K562 (cell line): Measurements from ENCODE around the gene LHPP. TPM values are rescaled to one million over a fixed set of nuclear protein-coding genes. Genes with fewer than 3 reads are reported as not detected.

ENCODE experiments used
- ATAC-seq: fragments of 200-7000 bp; cut with Tn5 transposase; 3 replicates; pipeline ENCODE4 v1.9.1; 2020; ENCODE audit warnings: moderate library complexity
- BruUV-seq: library from RNA; stranded (reverse); fragments of 400-500 nt; replicated peaks from 2 replicates; lab custom pipeline; 2021; lab: Mats Ljungman, UMichigan
- CTCF ChIA-PET: fragments of 300-600 bp; formaldehyde crosslinking; extraction: SDS; loops from one replicate; lab custom pipeline; 2021; ENCODE audit warnings: low intra/inter-chr PET ratio; lab: Yijun Ruan, JAX
- POLR2A ChIA-PET: fragments of 300-600, 350-650 bp; sonication (Branson Sonifier 250); formaldehyde crosslinking; extraction: SDS; loops from one replicate; lab custom pipeline; 2021; ENCODE audit warnings: antibody characterized with exemption, inconsistent platforms; lab: Yijun Ruan, JAX
- DNase-seq, 4 experiments: peaks; one replicate each; pipeline versions ENCODE4 v3.0.0 to v3.0.0-alpha.2; 2011 to 2018; ENCODE audit warnings: low spot score in 3 of 4, mixed read lengths in 3 of 4; ENCODE audit errors: extremely low read depth in 1 of 4
- FAIRE-seq: peaks from 2 replicates; lab custom pipeline; 2011; peaks lifted over from hg19 to GRCh38; lab: Jason Lieb, UNC
- H2AFZ ChIP-seq: 2 replicates; pipeline ENCODE4 v1.6.0; 2011; ENCODE audit warnings: low read depth, low read length, control low read depth, inconsistent platforms
- H3K27ac ChIP-seq: fragments of 200-600 bp; 3 replicates; pipeline ENCODE4 v1.8.0; 2011; ENCODE audit warnings: low read depth, mild to moderate bottlenecking, control low read depth, inconsistent platforms, low read length, moderate library complexity, mixed read lengths; ENCODE audit errors: extremely low read depth
- H3K27me3 ChIP-seq, 2 experiments: fragments of 300-600 bp in 1 of 2; 2 replicates in 1 of 2; 3 replicates in 1 of 2; pipeline versions ENCODE4 v1.6.0 to v1.8.0; 2011; ENCODE audit warnings: inconsistent platforms in 2 of 2, low read length in 2 of 2, mild to moderate bottlenecking in 1 of 2, mixed read lengths in 1 of 2, moderate library complexity in 1 of 2; ENCODE audit not compliant: control insufficient read depth in 2 of 2, insufficient read depth in 2 of 2
- H3K36me3 ChIP-seq: fragments of 300-600 bp; 3 replicates; pipeline ENCODE4 v1.8.0; 2011; ENCODE audit warnings: mild to moderate bottlenecking, low read length, inconsistent platforms; ENCODE audit not compliant: control insufficient read depth, insufficient read depth
- H3K4me1 ChIP-seq, 2 experiments: fragments of 200-600 bp in 1 of 2; replicated peaks in 1 of 2; 2 replicates in 1 of 2; 3 replicates in 1 of 2; pipeline versions ENCODE4 v1.5.1 to v1.8.0; 2011; ENCODE audit warnings: inconsistent platforms in 2 of 2, low read length in 2 of 2, mild to moderate bottlenecking in 1 of 2, mixed read lengths in 1 of 2, moderate library complexity in 1 of 2; ENCODE audit not compliant: control insufficient read depth in 2 of 2, insufficient read depth in 2 of 2
- H3K4me2 ChIP-seq: 2 replicates; pipeline ENCODE4 v1.6.1; 2011; ENCODE audit warnings: low read length, control low read depth, inconsistent platforms, mixed read lengths; ENCODE audit not compliant: insufficient read depth
- H3K4me3 ChIP-seq: fragments of 200-600 bp; sonication (generic), shearing (Covaris generic); 2 replicates; pipeline ENCODE4 v1.5.1; 2016; ENCODE audit warnings: control low read depth, inconsistent platforms
- H3K79me2 ChIP-seq: fragments of 200-600 bp; 3 replicates; pipeline ENCODE4 v1.8.0; 2011; ENCODE audit warnings: low read length, inconsistent platforms; ENCODE audit not compliant: control insufficient read depth, insufficient read depth
- H3K9ac ChIP-seq, 2 experiments: 2 replicates each; pipeline versions ENCODE4 v1.6.0 to v1.6.1; 2011; ENCODE audit warnings: low read depth in 2 of 2, low read length in 2 of 2, control low read depth in 1 of 2, inconsistent platforms in 1 of 2, mild to moderate bottlenecking in 1 of 2, mixed read lengths in 1 of 2; ENCODE audit not compliant: insufficient read depth in 1 of 2
- H3K9me1 ChIP-seq: one replicate; pipeline ENCODE4 v1.6.0; 2011; ENCODE audit warnings: inconsistent platforms, mild to moderate bottlenecking, low read length, moderate library complexity; ENCODE audit not compliant: control insufficient read depth, insufficient read depth
- H3K9me3 ChIP-seq: replicated peaks from 2 replicates; pipeline ENCODE4 v1.5.1; 2011; ENCODE audit warnings: low read depth, low read length, inconsistent platforms; ENCODE audit not compliant: control insufficient read depth, insufficient read depth
- H4K20me1 ChIP-seq: replicated peaks from 2 replicates; pipeline ENCODE4 v1.6.1; 2011; ENCODE audit warnings: low read length, inconsistent platforms, mixed read lengths; ENCODE audit not compliant: control insufficient read depth, insufficient read depth
- BHLHE40 ChIP-seq: IDR thresholded peaks from 2 replicates; pipeline ENCODE4 v1.6.1; 2011; ENCODE audit warnings: low read length, improper control_type of control experiment
- CBX2 ChIP-seq: fragments of 200-600 bp; sonication (generic); IDR thresholded peaks from one replicate; pipeline ENCODE4 v1.6.1; 2012; ENCODE audit warnings: mild to moderate bottlenecking, low read length, inconsistent platforms; ENCODE audit not compliant: insufficient read depth, poor library complexity, severe bottlenecking
- FIP1L1 ChIP-seq: fragments of 200-400 bp; formaldehyde crosslinking; IDR thresholded peaks from 2 replicates; pipeline ENCODE4 v1.6.1; 2018; ENCODE audit warnings: mild to moderate bottlenecking, low read depth, low read length; ENCODE audit not compliant: poor library complexity, severe bottlenecking
- FOXP1 ChIP-seq: sonication (generic); formaldehyde crosslinking; IDR thresholded peaks from 2 replicates; pipeline ENCODE4 v1.8.0; 2022; ENCODE audit warnings: mild to moderate bottlenecking, missing genetic modification reagents
- MNT ChIP-seq, 2 experiments: fragments of 450-650 bp; conservative IDR thresholded peaks; 2 replicates each; pipeline ENCODE4 v1.6.1; 2017; ENCODE audit warnings: mild to moderate bottlenecking in 2 of 2, moderate library complexity in 2 of 2
- PRMT5 ChIP-seq: sonication (generic); formaldehyde crosslinking; IDR thresholded peaks from 2 replicates; pipeline ENCODE4 v1.5.0; 2020; ENCODE audit warnings: missing genetic modification reagents
- ZNF586 ChIP-seq: fragments of 450-650 bp; formaldehyde crosslinking; conservative IDR thresholded peaks from 2 replicates; pipeline ENCODE4 v1.4.0; 2020; ENCODE audit warnings: mild to moderate bottlenecking, moderate library complexity
- WGBS: fragments of 100-300 bp; shearing (Covaris generic); methylation state at CpG from one replicate; pipeline ENCODE4 v1.1.6; 2016; ENCODE audit warnings: low coverage, mixed read lengths; ENCODE audit not compliant: insufficient coverage; ENCODE audit errors: missing lambda C conversion rate; 5-methylcytosine and 5-hydroxymethylcytosine counted together
- in situ Hi-C: fragments of 300-500 bp; cut with MboI; formaldehyde crosslinking; loops from 4 replicates; pipeline ENCODE4 v1.15.0; 2018; ENCODE audit warnings: inconsistent platforms, mixed read lengths
- intact Hi-C: fragments of 100-400 bp; cut with micrococcal nuclease; formaldehyde crosslinking; loops from 2 replicates; pipeline ENCODE4 v1.14.2; 2022
- polyA plus RNA-seq, 8 experiments: library from polyadenylated mRNA; depleted of rRNA in 4 of 8; stranded (reverse) in 5 of 8; unstranded in 3 of 8; fragments of >200 nt; fragmentation: Nextera tagmentation in 2 of 8; fragmentation: Illumina TruSeq in 1 of 8; extraction: Ambion mirVana in 2 of 8; extraction: Trizol in 1 of 8; gene quantifications; 2 replicates each; pipeline versions ENCODE4 v1.2.1 to v1.2.3, GENCODE V29; 2011 to 2014; ENCODE audit warnings: inconsistent platforms in 1 of 8, missing spikeins in 1 of 8
- total RNA-seq, 7 experiments: library from RNA; depleted of rRNA in 6 of 7; stranded (reverse); fragments of >200 nt in 6 of 7; fragmentation: Illumina TruSeq in 2 of 7; extraction: Trizol in 2 of 7; gene quantifications; 2 replicates each; pipeline versions ENCODE4 v1.2.1 to v1.2.3, GENCODE V29; 2011 to 2021; ENCODE audit warnings: low replicate concordance in 1 of 7
- TF ChIP-seq, protein P1 (sequence below), 2 experiments: IDR thresholded peaks; 2 replicates each; pipeline ENCODE4 v1.6.1; 2011; ENCODE audit warnings: borderline replicate concordance in 1 of 2, control low read depth in 1 of 2, low read depth in 1 of 2, low read length in 1 of 2, mild to moderate bottlenecking in 1 of 2, mixed read lengths in 1 of 2, moderate library complexity in 1 of 2; ENCODE audit not compliant: insufficient read depth in 1 of 2, insufficient read length in 1 of 2, poor library complexity in 1 of 2, severe bottlenecking in 1 of 2; ENCODE audit errors: extremely low read depth in 1 of 2
- TF ChIP-seq, protein P2 (sequence below): sonication (generic); formaldehyde crosslinking; IDR thresholded peaks from 2 replicates; pipeline ENCODE4 v1.4.0; 2020; ENCODE audit warnings: mild to moderate bottlenecking, missing genetic modification reagents
- TF ChIP-seq, protein P3 (sequence below): fragments of 450-650 bp; IDR thresholded peaks from 2 replicates; pipeline ENCODE4 v1.6.1; 2014; ENCODE audit warnings: low read depth, mild to moderate bottlenecking, moderate library complexity, borderline replicate concordance
- TF ChIP-seq, protein P4 (sequence below): fragments of 450-650 bp; IDR thresholded peaks from 2 replicates; pipeline ENCODE4 v1.6.1; 2016; ENCODE audit warnings: antibody characterized with exemption

The LHPP gene
- total and polyA plus RNA-seq, 9 of the 15 experiments (the other 6 are each of a cell fraction or from before 2014, with no cell fraction given), result 0.34 to 7.4 (median 3.0) TPM

- BruUV-seq, result no TSS peak
- H3K4me1 ChIP-seq, result peaks cover 13 to 60% of the 10 kb centered on the region in 2 experiments; a peak in 4 of 5 replicates
- no peaks in the 10 kb centered on the region for H3K27me3 ChIP-seq
- peak overlapping the region; percentile 62; the same call in 1 of the 2 replicates for H3K4me2 ChIP-seq
- intact Hi-C loops (loop anchor here (1.0 kb wide), 1 partner anchor 43 kb away; no protein-coding TSS in a partner anchor), in situ Hi-C loops (no loop called here)
- H3K9ac ChIP-seq, result peak overlapping the region; percentile 21 to 76; a peak in 3 of 4 replicates
- CTCF ChIA-PET, result no interaction called here
- 0 out of 3 replicates have a peak, but pooled peaks cover 3% of the 10 kb centered on the region for H3K79me2 ChIP-seq
- no peaks in the 10 kb centered on the region for H3K36me3 ChIP-seq
- DNase-seq, result peak in 3 of 4 experiments; percentile 23 to 58 (median 58)
- 58% methylated on average over 8 of the region's 9 CpGs for WGBS
- ATAC-seq, result peak; percentile 31
- H2AFZ ChIP-seq, result no peak overlapping the region; the same call in 1 of the 2 replicates
- no peak for FAIRE-seq
- peaks cover 5% of the 10 kb centered on the region; the same call in 1 of the 2 replicates for H4K20me1 ChIP-seq
- H3K27ac ChIP-seq, result peak overlapping the region; percentile 24
- POLR2A ChIA-PET, result interaction anchor here (0.7 kb wide), 1 partner anchor 13 kb away, joined by 3 read pairs; no protein-coding TSS in a partner anchor
- H3K9me1 ChIP-seq, result peaks cover 4% of the 10 kb centered on the region
- no peak overlapping the region for H3K4me3 ChIP-seq
- no peaks in the 10 kb centered on the region for H3K9me3 ChIP-seq
- 0 out of 4 replicates have a peak, but pooled peaks of 1 of the 2 experiments have one; percentile 8 for TF ChIP-seq MNT (conservative IDR thresholded peaks at IDR 0.05)
- TF ChIP-seq CBX2, result no peak
- TF ChIP-seq, protein P1, sequence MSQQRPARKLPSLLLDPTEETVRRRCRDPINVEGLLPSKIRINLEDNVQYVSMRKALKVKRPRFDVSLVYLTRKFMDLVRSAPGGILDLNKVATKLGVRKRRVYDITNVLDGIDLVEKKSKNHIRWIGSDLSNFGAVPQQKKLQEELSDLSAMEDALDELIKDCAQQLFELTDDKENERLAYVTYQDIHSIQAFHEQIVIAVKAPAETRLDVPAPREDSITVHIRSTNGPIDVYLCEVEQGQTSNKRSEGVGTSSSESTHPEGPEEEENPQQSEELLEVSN (IDR thresholded peaks at IDR 0.05; ENCODE audit: borderline replicate concordance in 1 of 2, extremely low read depth in 1 of 2, insufficient read depth in 1 of 2, insufficient read length in 1 of 2, low read depth in 1 of 2, low read length in 1 of 2, poor library complexity in 1 of 2, severe bottlenecking in 1 of 2), result peak; percentile 80 to 83
- TF ChIP-seq FOXP1 (CRISPR knock-in tag), result no peak
- TF ChIP-seq, protein P2, sequence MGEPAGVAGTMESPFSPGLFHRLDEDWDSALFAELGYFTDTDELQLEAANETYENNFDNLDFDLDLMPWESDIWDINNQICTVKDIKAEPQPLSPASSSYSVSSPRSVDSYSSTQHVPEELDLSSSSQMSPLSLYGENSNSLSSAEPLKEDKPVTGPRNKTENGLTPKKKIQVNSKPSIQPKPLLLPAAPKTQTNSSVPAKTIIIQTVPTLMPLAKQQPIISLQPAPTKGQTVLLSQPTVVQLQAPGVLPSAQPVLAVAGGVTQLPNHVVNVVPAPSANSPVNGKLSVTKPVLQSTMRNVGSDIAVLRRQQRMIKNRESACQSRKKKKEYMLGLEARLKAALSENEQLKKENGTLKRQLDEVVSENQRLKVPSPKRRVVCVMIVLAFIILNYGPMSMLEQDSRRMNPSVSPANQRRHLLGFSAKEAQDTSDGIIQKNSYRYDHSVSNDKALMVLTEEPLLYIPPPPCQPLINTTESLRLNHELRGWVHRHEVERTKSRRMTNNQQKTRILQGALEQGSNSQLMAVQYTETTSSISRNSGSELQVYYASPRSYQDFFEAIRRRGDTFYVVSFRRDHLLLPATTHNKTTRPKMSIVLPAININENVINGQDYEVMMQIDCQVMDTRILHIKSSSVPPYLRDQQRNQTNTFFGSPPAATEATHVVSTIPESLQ (CRISPR knock-in tag), result 0 out of 2 replicates have a peak, but pooled peaks have one; percentile 61
- TF ChIP-seq BHLHE40, result peak; percentile 20; the same call in 1 of the 2 replicates
- no peak for TF ChIP-seq FIP1L1
- no peak for TF ChIP-seq ZNF586 (CRISPR knock-in tag)
- TF ChIP-seq, protein P3, sequence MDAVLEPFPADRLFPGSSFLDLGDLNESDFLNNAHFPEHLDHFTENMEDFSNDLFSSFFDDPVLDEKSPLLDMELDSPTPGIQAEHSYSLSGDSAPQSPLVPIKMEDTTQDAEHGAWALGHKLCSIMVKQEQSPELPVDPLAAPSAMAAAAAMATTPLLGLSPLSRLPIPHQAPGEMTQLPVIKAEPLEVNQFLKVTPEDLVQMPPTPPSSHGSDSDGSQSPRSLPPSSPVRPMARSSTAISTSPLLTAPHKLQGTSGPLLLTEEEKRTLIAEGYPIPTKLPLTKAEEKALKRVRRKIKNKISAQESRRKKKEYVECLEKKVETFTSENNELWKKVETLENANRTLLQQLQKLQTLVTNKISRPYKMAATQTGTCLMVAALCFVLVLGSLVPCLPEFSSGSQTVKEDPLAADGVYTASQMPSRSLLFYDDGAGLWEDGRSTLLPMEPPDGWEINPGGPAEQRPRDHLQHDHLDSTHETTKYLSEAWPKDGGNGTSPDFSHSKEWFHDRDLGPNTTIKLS, result no peak
- TF ChIP-seq, protein P4, sequence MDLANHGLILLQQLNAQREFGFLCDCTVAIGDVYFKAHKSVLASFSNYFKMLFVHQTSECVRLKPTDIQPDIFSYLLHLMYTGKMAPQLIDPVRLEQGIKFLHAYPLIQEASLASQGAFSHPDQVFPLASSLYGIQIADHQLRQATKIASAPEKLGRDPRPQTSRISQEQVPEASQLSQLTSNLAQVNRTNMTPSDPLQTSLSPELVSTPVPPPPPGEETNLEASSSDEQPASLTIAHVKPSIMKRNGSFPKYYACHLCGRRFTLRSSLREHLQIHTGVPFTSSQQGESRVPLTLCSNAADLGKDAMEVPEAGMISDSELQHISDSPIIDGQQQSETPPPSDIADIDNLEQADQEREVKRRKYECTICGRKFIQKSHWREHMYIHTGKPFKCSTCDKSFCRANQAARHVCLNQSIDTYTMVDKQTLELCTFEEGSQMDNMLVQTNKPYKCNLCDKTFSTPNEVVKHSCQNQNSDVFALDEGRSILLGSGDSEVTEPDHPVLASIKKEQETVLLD, result no peak
- no peak for TF ChIP-seq PRMT5 (CRISPR knock-in tag)
These were observed 167.0 kb downstream of the LHPP start for GRCh38 chr10:124628676-124629021.
